HepG2 (cell line): ENCODE measurements around the gene TIGAR. TPM values are rescaled to one million over a fixed set of nuclear protein-coding genes. Genes with fewer than 3 reads are reported as not detected.
A peak's percentile ranks its signal among the peaks of the same experiment; 100 is the strongest.

Experiments used
- ATAC-seq: fragments of 200-7000 bp; cut with Tn5 transposase; 3 replicates; pipeline ENCODE4 v1.9.1; 2020; ENCODE audit warnings: mild to moderate bottlenecking, moderate library complexity
- BruUV-seq: library from RNA; stranded (reverse); fragments of 400-500 nt; replicated peaks from 2 replicates; lab custom pipeline; 2021; lab: Mats Ljungman, UMichigan
- CTCF ChIA-PET: fragments of 300-600 bp; formaldehyde crosslinking; extraction: SDS; loops from one replicate; lab custom pipeline; 2021; ENCODE audit warnings: low total read pairs, inconsistent platforms, low intra/inter-chr PET ratio; lab: Yijun Ruan, JAX
- POLR2A ChIA-PET: fragments of 350-600 bp; sonication (Branson Sonifier 250); formaldehyde crosslinking; loops from one replicate; lab custom pipeline; 2020; ENCODE audit warnings: antibody characterized with exemption, inconsistent platforms; lab: Yijun Ruan, JAX
- DNase-seq: peaks from one replicate; pipeline ENCODE4 v3.0.0-alpha.2; 2015; ENCODE audit warnings: low spot score
- FAIRE-seq: peaks from 3 replicates; lab custom pipeline; 2011; peaks lifted over from hg19 to GRCh38; lab: Jason Lieb, UNC
- H2AFZ ChIP-seq: one replicate; pipeline ENCODE4 v1.6.1; 2011; ENCODE audit warnings: low read length, inconsistent platforms
- H3K27ac ChIP-seq: fragments of 300-600 bp; 3 replicates; pipeline ENCODE4 v1.8.0; 2011; ENCODE audit warnings: mixed run types, mild to moderate bottlenecking, mixed read lengths, low read length, inconsistent platforms; ENCODE audit not compliant: insufficient read depth; ENCODE audit errors: extremely low read length
- H3K27me3 ChIP-seq, 2 experiments: fragments of 200-600 bp in 1 of 2; 2 replicates in 1 of 2; 3 replicates in 1 of 2; pipeline versions ENCODE4 v1.6.0 to v1.8.0; 2011; ENCODE audit warnings: low read length in 2 of 2, mild to moderate bottlenecking in 2 of 2, moderate library complexity in 2 of 2, inconsistent platforms in 1 of 2; ENCODE audit not compliant: insufficient read depth in 2 of 2, control insufficient read depth in 1 of 2
- H3K36me3 ChIP-seq, 2 experiments: fragments of 200-600 bp in 1 of 2; replicated peaks in 1 of 2; 2 replicates in 1 of 2; 3 replicates in 1 of 2; pipeline versions ENCODE4 v1.5.1 to v1.8.0; 2011; ENCODE audit warnings: low read length in 2 of 2, inconsistent platforms in 1 of 2; ENCODE audit not compliant: insufficient read depth in 2 of 2, control insufficient read depth in 1 of 2
- H3K4me1 ChIP-seq: 2 replicates; pipeline ENCODE4 v1.5.1; 2012; ENCODE audit warnings: low read length, inconsistent platforms; ENCODE audit not compliant: insufficient read depth
- H3K4me2 ChIP-seq: 2 replicates; pipeline ENCODE4 v1.6.0; 2011; ENCODE audit warnings: low read depth, low read length, inconsistent platforms
- H3K4me3 ChIP-seq, 3 experiments: fragments of 200-600 bp in 1 of 3; sonication (generic), shearing (Covaris generic) in 1 of 3; replicated peaks in 1 of 3; 2 replicates each; pipeline ENCODE4 v1.5.1; 2011 to 2016; ENCODE audit warnings: low read length in 3 of 3, inconsistent platforms in 2 of 3, low read depth in 2 of 3, mild to moderate bottlenecking in 2 of 3, control low read depth in 1 of 3, mixed read lengths in 1 of 3; ENCODE audit not compliant: insufficient read depth in 1 of 3
- H3K79me2 ChIP-seq: one replicate; pipeline ENCODE4 v1.6.1; 2011; ENCODE audit warnings: low read length, inconsistent platforms; ENCODE audit not compliant: insufficient read depth
- H3K9ac ChIP-seq: 2 replicates; pipeline ENCODE4 v1.6.0; 2011; ENCODE audit warnings: mild to moderate bottlenecking, low read depth, low read length, inconsistent platforms; ENCODE audit not compliant: insufficient read depth
- H3K9me3 ChIP-seq: 2 replicates; pipeline ENCODE4 v1.5.1; 2012; ENCODE audit warnings: mild to moderate bottlenecking, low read length
- H4K20me1 ChIP-seq: 2 replicates; pipeline ENCODE4 v1.6.0; 2011; ENCODE audit warnings: inconsistent platforms, mild to moderate bottlenecking, low read length, moderate library complexity; ENCODE audit not compliant: insufficient read depth
- CREM ChIP-seq, 2 experiments: sonication (generic) in 1 of 2; formaldehyde crosslinking in 1 of 2; IDR thresholded peaks; 2 replicates each; pipeline versions ENCODE4 v1.4.0 to v1.6.1; 2016 to 2020; ENCODE audit warnings: antibody characterized with exemption in 1 of 2, mild to moderate bottlenecking in 1 of 2, missing genetic modification reagents in 1 of 2
- HNRNPL ChIP-seq: fragments of 200-400 bp; formaldehyde crosslinking; IDR thresholded peaks from 2 replicates; pipeline ENCODE4 v1.6.1; 2017; ENCODE audit warnings: mild to moderate bottlenecking, low read depth, low read length
- HNRNPLL ChIP-seq: fragments of 200-400 bp; formaldehyde crosslinking; IDR thresholded peaks from 2 replicates; pipeline ENCODE4 v1.6.1; 2017; ENCODE audit warnings: mild to moderate bottlenecking, low read depth, low read length; ENCODE audit not compliant: poor library complexity, severe bottlenecking
- JDP2 ChIP-seq: sonication (generic); formaldehyde crosslinking; IDR thresholded peaks from 2 replicates; pipeline ENCODE4 v1.8.1; 2022; ENCODE audit warnings: missing genetic modification reagents, borderline replicate concordance
- KDM5A ChIP-seq: fragments of 200-600 bp; sonication (generic); IDR thresholded peaks from 2 replicates; pipeline ENCODE4 v1.7.0; 2018; ENCODE audit warnings: antibody characterized with exemption, mild to moderate bottlenecking, low read length, borderline replicate concordance
- ZNF670 ChIP-seq: sonication (generic); formaldehyde crosslinking; IDR thresholded peaks from 2 replicates; pipeline ENCODE4 v1.8.0; 2022; ENCODE audit warnings: mild to moderate bottlenecking, missing genetic modification reagents, borderline replicate concordance
- WGBS: methylation state at CpG from one replicate; pipeline ENCODE4 v1.1.6; 2017; ENCODE audit warnings: low lambda C conversion rate; 5-methylcytosine and 5-hydroxymethylcytosine counted together
- in situ Hi-C: cut with HindIII; loops from 2 replicates; pipeline ENCODE4 v1.10.0; 2017; ENCODE audit warnings: low pct_unique_long_range_greater_than_20kb; ENCODE audit not compliant: extremely low pct_ligation_motif_present
- intact Hi-C: fragments of 100-400 bp; cut with micrococcal nuclease; formaldehyde crosslinking; loops from one replicate; pipeline ENCODE4 v1.10.0; 2022; ENCODE audit not compliant: unreplicated experiment
- polyA plus RNA-seq, 8 experiments: library from polyadenylated mRNA; depleted of rRNA in 3 of 8; stranded (reverse) in 7 of 8; unstranded in 1 of 8; fragments of >200 nt; fragmentation: Illumina TruSeq in 4 of 8; extraction: Trizol in 4 of 8; gene quantifications; 2 replicates each; pipeline versions ENCODE4 v1.2.1 to v1.2.3, GENCODE V29; 2011 to 2016; ENCODE audit warnings: low read depth in 4 of 8, missing spikeins in 1 of 8, mixed read lengths in 1 of 8; ENCODE audit not compliant: insufficient read depth in 1 of 8
- total RNA-seq, 5 experiments: library from RNA; depleted of rRNA; stranded (reverse); fragments of >200 nt; fragmentation: Illumina TruSeq; extraction: Trizol; gene quantifications; 2 replicates each; pipeline ENCODE4 v1.2.3, GENCODE V29; 2016; ENCODE audit warnings: low read depth in 1 of 5
- TF ChIP-seq, protein P1 (sequence below): sonication (generic); formaldehyde crosslinking; IDR thresholded peaks from 2 replicates; pipeline ENCODE4 v1.8.0; 2022; ENCODE audit warnings: missing genetic modification reagents, mild to moderate bottlenecking, moderate library complexity, borderline replicate concordance
- TF ChIP-seq, protein P2 (sequence below): sonication (generic); formaldehyde crosslinking; IDR thresholded peaks from 2 replicates; pipeline ENCODE4 v1.5.1; 2020; ENCODE audit warnings: missing genetic modification reagents, mild to moderate bottlenecking, borderline replicate concordance
- TF ChIP-seq, protein P3 (sequence below): sonication (generic); formaldehyde crosslinking; IDR thresholded peaks from 2 replicates; pipeline ENCODE4 v1.4.0; 2020; ENCODE audit warnings: missing genetic modification reagents
- TF ChIP-seq, protein P4 (sequence below): sonication (generic); formaldehyde crosslinking; IDR thresholded peaks from 2 replicates; pipeline ENCODE4 v1.5.1; 2020; ENCODE audit warnings: mild to moderate bottlenecking, missing genetic modification reagents, moderate library complexity

The TIGAR gene
- total and polyA plus RNA-seq, 2 of the 13 experiments (the other 11 are each of a cell fraction or from before 2014, with no cell fraction given), result 2.6 to 21.8 TPM

DNA sequence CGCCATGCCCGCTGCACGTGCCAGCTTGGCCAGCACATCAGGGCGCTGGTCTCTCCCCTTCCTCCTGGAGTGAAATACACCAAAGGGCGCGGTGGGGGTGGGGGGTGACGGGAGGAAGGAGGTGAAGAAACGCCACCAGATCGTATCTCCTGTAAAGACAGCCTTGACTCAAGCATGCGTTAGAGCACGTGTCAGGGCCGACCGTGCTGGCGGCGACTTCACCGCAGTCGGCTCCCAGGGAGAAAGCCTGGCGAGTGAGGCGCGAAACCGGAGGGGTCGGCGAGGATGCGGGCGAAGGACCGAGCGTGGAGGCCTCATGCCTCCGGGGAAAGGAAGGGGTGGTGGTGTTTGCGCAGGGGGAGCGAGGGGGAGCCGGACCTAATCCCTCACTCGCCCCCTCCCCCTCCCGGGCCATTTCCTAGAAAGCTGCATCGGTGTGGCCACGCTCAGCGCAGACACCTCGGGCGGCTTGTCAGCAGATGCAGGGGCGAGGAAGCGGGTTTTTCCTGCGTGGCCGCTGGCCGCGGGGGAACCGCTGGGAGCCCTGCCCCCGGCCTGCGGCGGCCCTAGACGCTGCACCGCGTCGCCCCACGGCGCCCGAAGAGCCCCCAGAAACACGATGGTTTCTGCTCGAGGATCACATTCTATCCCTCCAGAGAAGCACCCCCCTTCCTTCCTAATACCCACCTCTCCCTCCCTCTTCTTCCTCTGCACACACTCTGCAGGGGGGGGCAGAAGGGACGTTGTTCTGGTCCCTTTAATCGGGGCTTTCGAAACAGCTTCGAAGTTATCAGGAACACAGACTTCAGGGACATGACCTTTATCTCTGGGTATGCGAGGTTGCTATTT lies 48.4 kb upstream of the TIGAR start:
- 4% methylated on average over 9 of the region's 62 CpGs for WGBS
- ChIA-PET CTCF (no interaction called here), POLR2A (interaction anchor here (0.6 kb wide), 1 partner anchor 21 kb away, joined by 3 read pairs; no protein-coding TSS in a partner anchor)
- peak overlapping the region in 1 of 3 experiments; percentile 10; a peak in 1 of 6 replicates for H3K4me3 ChIP-seq
- BruUV-seq, result no TSS peak
- no peak overlapping the region for H2AFZ ChIP-seq
- peak overlapping the region; percentile 18; the same call in 1 of the 2 replicates for H3K4me2 ChIP-seq
- no peaks in the 10 kb centered on the region for H3K9me3 ChIP-seq
- H3K9ac ChIP-seq, result no peak overlapping the region
- peaks cover 29 to 78% of the 10 kb centered on the region in 2 experiments for H3K27me3 ChIP-seq
- DNase-seq (no peak), FAIRE-seq (no peak), ATAC-seq (no peak)
- H4K20me1 ChIP-seq, result no peaks in the 10 kb centered on the region; the same call in 1 of the 2 replicates
- in situ Hi-C loops, result loop anchor here (10.0 kb wide), 1 partner anchor 968 kb away; no protein-coding TSS in a partner anchor
- peaks cover 60% of the 10 kb centered on the region for H3K4me1 ChIP-seq
- H3K79me2 ChIP-seq, result no peaks in the 10 kb centered on the region
- H3K36me3 ChIP-seq, result no peaks in the 10 kb centered on the region
- H3K27ac ChIP-seq, result no peak overlapping the region
- intact Hi-C loops, result no loop called here
- TF ChIP-seq CREM (IDR thresholded peaks at IDR 0.05) (no peak), CREM (CRISPR knock-in tag; IDR thresholded peaks at IDR 0.05) (no peak), HNRNPL (0 out of 2 replicates have a peak, but pooled peaks have one; percentile 36), JDP2 (no peak), HNRNPLL (peak; percentile 34), ZNF670 (CRISPR knock-in tag) (no peak), KDM5A (no peak)
- TF ChIP-seq, protein P1, sequence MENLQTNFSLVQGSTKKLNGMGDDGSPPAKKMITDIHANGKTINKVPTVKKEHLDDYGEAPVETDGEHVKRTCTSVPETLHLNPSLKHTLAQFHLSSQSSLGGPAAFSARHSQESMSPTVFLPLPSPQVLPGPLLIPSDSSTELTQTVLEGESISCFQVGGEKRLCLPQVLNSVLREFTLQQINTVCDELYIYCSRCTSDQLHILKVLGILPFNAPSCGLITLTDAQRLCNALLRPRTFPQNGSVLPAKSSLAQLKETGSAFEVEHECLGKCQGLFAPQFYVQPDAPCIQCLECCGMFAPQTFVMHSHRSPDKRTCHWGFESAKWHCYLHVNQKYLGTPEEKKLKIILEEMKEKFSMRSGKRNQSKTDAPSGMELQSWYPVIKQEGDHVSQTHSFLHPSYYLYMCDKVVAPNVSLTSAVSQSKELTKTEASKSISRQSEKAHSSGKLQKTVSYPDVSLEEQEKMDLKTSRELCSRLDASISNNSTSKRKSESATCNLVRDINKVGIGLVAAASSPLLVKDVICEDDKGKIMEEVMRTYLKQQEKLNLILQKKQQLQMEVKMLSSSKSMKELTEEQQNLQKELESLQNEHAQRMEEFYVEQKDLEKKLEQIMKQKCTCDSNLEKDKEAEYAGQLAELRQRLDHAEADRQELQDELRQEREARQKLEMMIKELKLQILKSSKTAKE (CRISPR knock-in tag), result 0 out of 2 replicates have a peak, but pooled peaks have one; percentile 20
- TF ChIP-seq, protein P2, sequence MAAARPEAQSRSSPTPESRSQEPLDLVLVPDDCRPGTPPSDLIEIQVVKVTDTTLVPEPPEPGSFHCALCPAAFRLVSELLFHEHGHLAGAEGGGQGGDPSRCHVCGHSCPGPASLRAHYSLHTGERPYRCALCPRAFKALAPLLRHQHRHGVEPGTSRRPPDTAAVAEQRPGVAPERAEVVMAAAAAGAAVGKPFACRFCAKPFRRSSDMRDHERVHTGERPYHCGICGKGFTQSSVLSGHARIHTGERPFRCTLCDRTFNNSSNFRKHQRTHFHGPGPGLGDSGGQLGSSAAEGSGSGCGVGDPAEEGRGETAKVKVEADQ (CRISPR knock-in tag), result no peak
- TF ChIP-seq, protein P3, sequence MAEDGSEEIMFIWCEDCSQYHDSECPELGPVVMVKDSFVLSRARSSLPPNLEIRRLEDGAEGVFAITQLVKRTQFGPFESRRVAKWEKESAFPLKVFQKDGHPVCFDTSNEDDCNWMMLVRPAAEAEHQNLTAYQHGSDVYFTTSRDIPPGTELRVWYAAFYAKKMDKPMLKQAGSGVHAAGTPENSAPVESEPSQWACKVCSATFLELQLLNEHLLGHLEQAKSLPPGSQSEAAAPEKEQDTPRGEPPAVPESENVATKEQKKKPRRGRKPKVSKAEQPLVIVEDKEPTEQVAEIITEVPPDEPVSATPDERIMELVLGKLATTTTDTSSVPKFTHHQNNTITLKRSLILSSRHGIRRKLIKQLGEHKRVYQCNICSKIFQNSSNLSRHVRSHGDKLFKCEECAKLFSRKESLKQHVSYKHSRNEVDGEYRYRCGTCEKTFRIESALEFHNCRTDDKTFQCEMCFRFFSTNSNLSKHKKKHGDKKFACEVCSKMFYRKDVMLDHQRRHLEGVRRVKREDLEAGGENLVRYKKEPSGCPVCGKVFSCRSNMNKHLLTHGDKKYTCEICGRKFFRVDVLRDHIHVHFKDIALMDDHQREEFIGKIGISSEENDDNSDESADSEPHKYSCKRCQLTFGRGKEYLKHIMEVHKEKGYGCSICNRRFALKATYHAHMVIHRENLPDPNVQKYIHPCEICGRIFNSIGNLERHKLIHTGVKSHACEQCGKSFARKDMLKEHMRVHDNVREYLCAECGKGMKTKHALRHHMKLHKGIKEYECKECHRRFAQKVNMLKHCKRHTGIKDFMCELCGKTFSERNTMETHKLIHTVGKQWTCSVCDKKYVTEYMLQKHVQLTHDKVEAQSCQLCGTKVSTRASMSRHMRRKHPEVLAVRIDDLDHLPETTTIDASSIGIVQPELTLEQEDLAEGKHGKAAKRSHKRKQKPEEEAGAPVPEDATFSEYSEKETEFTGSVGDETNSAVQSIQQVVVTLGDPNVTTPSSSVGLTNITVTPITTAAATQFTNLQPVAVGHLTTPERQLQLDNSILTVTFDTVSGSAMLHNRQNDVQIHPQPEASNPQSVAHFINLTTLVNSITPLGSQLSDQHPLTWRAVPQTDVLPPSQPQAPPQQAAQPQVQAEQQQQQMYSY (CRISPR knock-in tag), result no peak
- TF ChIP-seq, protein P4, sequence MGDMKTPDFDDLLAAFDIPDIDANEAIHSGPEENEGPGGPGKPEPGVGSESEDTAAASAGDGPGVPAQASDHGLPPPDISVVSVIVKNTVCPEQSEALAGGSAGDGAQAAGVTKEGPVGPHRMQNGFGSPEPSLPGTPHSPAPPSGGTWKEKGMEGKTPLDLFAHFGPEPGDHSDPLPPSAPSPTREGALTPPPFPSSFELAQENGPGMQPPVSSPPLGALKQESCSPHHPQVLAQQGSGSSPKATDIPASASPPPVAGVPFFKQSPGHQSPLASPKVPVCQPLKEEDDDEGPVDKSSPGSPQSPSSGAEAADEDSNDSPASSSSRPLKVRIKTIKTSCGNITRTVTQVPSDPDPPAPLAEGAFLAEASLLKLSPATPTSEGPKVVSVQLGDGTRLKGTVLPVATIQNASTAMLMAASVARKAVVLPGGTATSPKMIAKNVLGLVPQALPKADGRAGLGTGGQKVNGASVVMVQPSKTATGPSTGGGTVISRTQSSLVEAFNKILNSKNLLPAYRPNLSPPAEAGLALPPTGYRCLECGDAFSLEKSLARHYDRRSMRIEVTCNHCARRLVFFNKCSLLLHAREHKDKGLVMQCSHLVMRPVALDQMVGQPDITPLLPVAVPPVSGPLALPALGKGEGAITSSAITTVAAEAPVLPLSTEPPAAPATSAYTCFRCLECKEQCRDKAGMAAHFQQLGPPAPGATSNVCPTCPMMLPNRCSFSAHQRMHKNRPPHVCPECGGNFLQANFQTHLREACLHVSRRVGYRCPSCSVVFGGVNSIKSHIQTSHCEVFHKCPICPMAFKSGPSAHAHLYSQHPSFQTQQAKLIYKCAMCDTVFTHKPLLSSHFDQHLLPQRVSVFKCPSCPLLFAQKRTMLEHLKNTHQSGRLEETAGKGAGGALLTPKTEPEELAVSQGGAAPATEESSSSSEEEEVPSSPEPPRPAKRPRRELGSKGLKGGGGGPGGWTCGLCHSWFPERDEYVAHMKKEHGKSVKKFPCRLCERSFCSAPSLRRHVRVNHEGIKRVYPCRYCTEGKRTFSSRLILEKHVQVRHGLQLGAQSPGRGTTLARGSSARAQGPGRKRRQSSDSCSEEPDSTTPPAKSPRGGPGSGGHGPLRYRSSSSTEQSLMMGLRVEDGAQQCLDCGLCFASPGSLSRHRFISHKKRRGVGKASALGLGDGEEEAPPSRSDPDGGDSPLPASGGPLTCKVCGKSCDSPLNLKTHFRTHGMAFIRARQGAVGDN (CRISPR knock-in tag), result peak; percentile 46
